Erythroblast (primary cell): ENCODE data around the gene RXFP4.
"Not testable (repeated sequence)": the region's sequence is repeated elsewhere in the genome, so short reads cannot be mapped to it uniquely, and the experiment has no call there.

ENCODE experiments used
- DNase-seq, 2 experiments: peaks; one replicate each; lab custom pipeline; 2025; lab: John Stamatoyannopoulos, UW
- GATA1 ChIP-seq: IDR thresholded peaks from 2 replicates; pipeline ENCODE4 v1.6.1; 2011; ENCODE audit warnings: low read depth, mild to moderate bottlenecking, control low read depth, low read length, moderate library complexity
- POLR2A ChIP-seq: IDR thresholded peaks from 2 replicates; pipeline ENCODE4 v1.6.1; 2011; ENCODE audit warnings: mild to moderate bottlenecking, low read length

Gene RXFP4

GRCh38 chr1:155940993-155941844 lies at the start of gene RXFP4:
Gene RXFP4 (plus strand): TSS chr1:155941638. CDS start chr1:155941710, 72 bp downstream.
- DNase-seq, result no peak

GRCh38 chr1:155892796-155893195 lies 48.6 kb upstream of the RXFP4 start:
- no peak for TF ChIP-seq GATA1
- TF ChIP-seq POLR2A, result no peak
- no peak for DNase-seq

More at GRCh38 chr1:155940993-155941844, at the start of gene RXFP4:
- TF ChIP-seq GATA1, result no peak
- no peak for TF ChIP-seq POLR2A

- no peak for DNase-seq
- TF ChIP-seq GATA1 (no peak), POLR2A (no peak)
Observed at GRCh38 chr1:155893389-155894142, 47.9 kb upstream of the RXFP4 start.

- DNase-seq, result not testable (repeated sequence)
Observed at GRCh38 chr1:155895617-155896016, 45.8 kb upstream of the RXFP4 start.

- not testable (repeated sequence) for DNase-seq
Observed at GRCh38 chr1:155896476-155896875, 45.0 kb upstream of the RXFP4 start.

GRCh38 chr1:155897746-155898145 lies 43.7 kb upstream of the RXFP4 start:
- no peak for TF ChIP-seq GATA1
- TF ChIP-seq POLR2A, result no peak
- DNase-seq, result no peak

- no peak for DNase-seq
- TF ChIP-seq GATA1 (no peak), POLR2A (no peak)
Observed at GRCh38 chr1:155898888-155899287, 42.5 kb upstream of the RXFP4 start.

GRCh38 chr1:155899683-155900082 lies 41.8 kb upstream of the RXFP4 start:
- TF ChIP-seq POLR2A (no peak), GATA1 (no peak)
- no peak for DNase-seq

- DNase-seq, result peak; percentile 72 to 88
- no peak for TF ChIP-seq POLR2A
- TF ChIP-seq GATA1, result no peak
Observed at GRCh38 chr1:155900161-155900560, 41.3 kb upstream of the RXFP4 start.

GRCh38 chr1:155904261-155904660 lies 37.2 kb upstream of the RXFP4 start:
- TF ChIP-seq POLR2A, result no peak
- no peak for TF ChIP-seq GATA1
- DNase-seq, result no peak

- no peak for TF ChIP-seq POLR2A
- no peak for TF ChIP-seq GATA1
- DNase-seq, result peak; percentile 66 to 81
Observed at GRCh38 chr1:155909894-155910293, 31.5 kb upstream of the RXFP4 start.

GRCh38 chr1:155910621-155911121 lies 30.8 kb upstream of the RXFP4 start:
- peak; percentile 62 to 70 for DNase-seq
- TF ChIP-seq POLR2A (no peak), GATA1 (no peak)

- peak; percentile 91 to 94 for DNase-seq
- TF ChIP-seq POLR2A (peak; percentile 48), GATA1 (no peak)
Observed at GRCh38 chr1:155911156-155912055, 30.0 kb upstream of the RXFP4 start, which contains the start of gene RIT1. Gene RIT1 (minus strand): TSS chr1:155911349. CDS start chr1:155910761, 588 bp downstream.
